Caco-2 (cell line): ENCODE data around the gene NFKBIZ. TPM values are rescaled to one million over a fixed set of nuclear protein-coding genes. Genes with fewer than 3 reads are reported as not detected.

ENCODE experiments used
- BruUV-seq: library from RNA; stranded (reverse); fragments of 400-500 nt; replicated peaks from 2 replicates; lab custom pipeline; 2021; lab: Mats Ljungman, UMichigan
- CTCF ChIA-PET: fragments of 300-600 bp; sonication (Branson Sonifier 250); formaldehyde crosslinking; loops from one replicate; lab custom pipeline; 2022; ENCODE audit warnings: antibody characterized with exemption; lab: Charles Lee
- POLR2A ChIA-PET: fragments of 300-600 bp; sonication (Branson Sonifier 250); formaldehyde crosslinking; loops from one replicate; lab custom pipeline; 2022; ENCODE audit warnings: antibody characterized with exemption; lab: Charles Lee
- DNase-seq, 2 experiments: peaks; one replicate each; pipeline versions ENCODE4 v3.0.0 to v3.0.0-alpha.2; 2020 to 2022
- H3K27me3 ChIP-seq: replicated peaks from 2 replicates; pipeline ENCODE4 v1.6.0; 2011; ENCODE audit warnings: low read length; ENCODE audit not compliant: control insufficient read depth, insufficient read depth
- H3K36me3 ChIP-seq: 2 replicates; pipeline ENCODE4 v1.5.1; 2011; ENCODE audit warnings: low read length; ENCODE audit not compliant: control insufficient read depth, insufficient read depth
- H3K4me1 ChIP-seq: fragments of 250-450 bp; sonication (Bioruptor Pico); 2 replicates; pipeline ENCODE4 v1.5.1; 2020; ENCODE audit warnings: mild to moderate bottlenecking
- H3K4me3 ChIP-seq: 2 replicates; pipeline ENCODE4 v1.5.1; 2011; ENCODE audit warnings: low read depth, mild to moderate bottlenecking, control low read depth, low read length
- H3K9me3 ChIP-seq: fragments of 250-450 bp; sonication (Bioruptor Pico); 2 replicates; pipeline ENCODE4 v1.5.1; 2020; ENCODE audit warnings: mild to moderate bottlenecking, moderate library complexity
- H3K27ac Mint-ChIP-seq: one replicate; pipeline ENCODE4 v1.8.0; 2022; ENCODE audit warnings: mixed read lengths; ENCODE audit not compliant: unreplicated experiment
- H3K27me3 Mint-ChIP-seq: one replicate; pipeline ENCODE4 v1.8.0; 2022; ENCODE audit warnings: mixed read lengths; ENCODE audit not compliant: insufficient read depth, unreplicated experiment
- H3K36me3 Mint-ChIP-seq: one replicate; pipeline ENCODE4 v1.8.0; 2022; ENCODE audit warnings: mild to moderate bottlenecking, mixed read lengths; ENCODE audit not compliant: insufficient read depth, unreplicated experiment
- H3K4me1 Mint-ChIP-seq: one replicate; pipeline ENCODE4 v1.8.0; 2022; ENCODE audit warnings: low read depth, mixed read lengths; ENCODE audit not compliant: unreplicated experiment
- H3K4me3 Mint-ChIP-seq: one replicate; pipeline ENCODE4 v1.8.0; 2022; ENCODE audit warnings: mild to moderate bottlenecking, moderate library complexity, mixed read lengths; ENCODE audit not compliant: unreplicated experiment
- H3K9me3 Mint-ChIP-seq: one replicate; pipeline ENCODE4 v1.8.0; 2022; ENCODE audit warnings: mixed read lengths; ENCODE audit not compliant: unreplicated experiment
- CTCF ChIP-seq, 2 experiments: fragments of 200-600 bp in 1 of 2; IDR thresholded peaks; 1 replicate in 1 of 2; 2 replicates in 1 of 2; pipeline versions ENCODE4 v1.5.1 to v1.8.0; 2011 to 2022; ENCODE audit warnings: antibody characterized with exemption in 1 of 2, control low read depth in 1 of 2, inconsistent platforms in 1 of 2, low read depth in 1 of 2, low read length in 1 of 2, mild to moderate bottlenecking in 1 of 2, moderate library complexity in 1 of 2; ENCODE audit not compliant: insufficient read depth in 1 of 2, severe bottlenecking in 1 of 2, unreplicated experiment in 1 of 2
- intact Hi-C: fragments of 100-400 bp; cut with micrococcal nuclease; formaldehyde crosslinking; loops from one replicate; pipeline ENCODE4 v1.10.0; 2022; ENCODE audit not compliant: unreplicated experiment
- total RNA-seq: library from RNA; stranded (reverse); gene quantifications from 2 replicates; pipeline ENCODE4 v1.2.3, GENCODE V29; 2022

Gene NFKBIZ
- total RNA-seq, 1 experiment from 2014 or later = 20.2 TPM

GRCh38 chr3:101890716-101891115 lies 41.4 kb downstream of the NFKBIZ start:
- no peak overlapping the region for H3K4me3 ChIP-seq
- Mint-ChIP-seq H3K4me3 (no peak overlapping the region), H3K36me3 (no peaks in the 10 kb centered on the region), H3K4me1 (peaks cover 7% of the 10 kb centered on the region), H3K9me3 (no peaks in the 10 kb centered on the region), H3K27me3 (no peaks in the 10 kb centered on the region), H3K27ac (no peak overlapping the region)
- no peaks in the 10 kb centered on the region for H3K36me3 ChIP-seq
- TF ChIP-seq CTCF (IDR thresholded peaks at IDR 0.05; ENCODE audit: insufficient read depth in 1 of 2, low read depth in 1 of 2, low read length in 1 of 2, severe bottlenecking in 1 of 2, unreplicated experiment in 1 of 2) = no peak
- BruUV-seq = no TSS peak
- no peak for DNase-seq
- H3K9me3 ChIP-seq = no peaks in the 10 kb centered on the region
- CTCF ChIA-PET = interaction anchor here (0.7 kb wide), 1 partner anchor 126 kb away, joined by 3 read pairs; no protein-coding TSS in a partner anchor
- no peaks in the 10 kb centered on the region for H3K27me3 ChIP-seq
- intact Hi-C loops = no loop called here
- H3K4me1 ChIP-seq = no peaks in the 10 kb centered on the region
- POLR2A ChIA-PET = no interaction called here

DNA sequence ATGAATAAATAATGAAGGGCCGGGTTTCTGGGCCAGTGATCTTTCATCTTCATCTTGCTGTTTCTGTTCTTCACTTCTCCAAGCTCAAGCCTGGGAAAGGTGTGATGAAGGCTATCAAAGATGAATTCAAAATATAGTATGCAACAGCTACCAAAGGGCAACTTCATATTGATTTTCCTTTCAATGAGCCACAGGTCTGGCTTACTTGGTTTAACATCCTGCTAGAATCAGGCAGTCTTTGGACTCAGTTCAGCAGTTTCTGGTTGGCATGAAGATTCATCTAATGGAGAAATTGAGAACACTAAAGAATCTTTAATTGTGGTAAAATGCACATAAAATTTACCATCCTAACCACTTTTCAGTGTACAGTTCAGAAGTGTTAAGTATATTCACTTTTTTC lies 43.3 kb downstream of the NFKBIZ start:
- Mint-ChIP-seq H3K4me1 (peaks cover 7% of the 10 kb centered on the region), H3K27me3 (no peaks in the 10 kb centered on the region), H3K36me3 (no peaks in the 10 kb centered on the region), H3K4me3 (no peak overlapping the region), H3K27ac (no peak overlapping the region), H3K9me3 (no peaks in the 10 kb centered on the region)
- no peaks in the 10 kb centered on the region for H3K4me1 ChIP-seq
- no peak overlapping the region for H3K4me3 ChIP-seq
- H3K27me3 ChIP-seq = no peaks in the 10 kb centered on the region
- ChIA-PET POLR2A (no interaction called here), CTCF (no interaction called here)
- H3K36me3 ChIP-seq = no peaks in the 10 kb centered on the region
- intact Hi-C loops = no loop called here
- no TSS peak for BruUV-seq
- no peak for DNase-seq
- no peak for TF ChIP-seq CTCF (IDR thresholded peaks at IDR 0.05; ENCODE audit: insufficient read depth in 1 of 2, low read depth in 1 of 2, low read length in 1 of 2, severe bottlenecking in 1 of 2, unreplicated experiment in 1 of 2)
- H3K9me3 ChIP-seq = no peaks in the 10 kb centered on the region

DNA sequence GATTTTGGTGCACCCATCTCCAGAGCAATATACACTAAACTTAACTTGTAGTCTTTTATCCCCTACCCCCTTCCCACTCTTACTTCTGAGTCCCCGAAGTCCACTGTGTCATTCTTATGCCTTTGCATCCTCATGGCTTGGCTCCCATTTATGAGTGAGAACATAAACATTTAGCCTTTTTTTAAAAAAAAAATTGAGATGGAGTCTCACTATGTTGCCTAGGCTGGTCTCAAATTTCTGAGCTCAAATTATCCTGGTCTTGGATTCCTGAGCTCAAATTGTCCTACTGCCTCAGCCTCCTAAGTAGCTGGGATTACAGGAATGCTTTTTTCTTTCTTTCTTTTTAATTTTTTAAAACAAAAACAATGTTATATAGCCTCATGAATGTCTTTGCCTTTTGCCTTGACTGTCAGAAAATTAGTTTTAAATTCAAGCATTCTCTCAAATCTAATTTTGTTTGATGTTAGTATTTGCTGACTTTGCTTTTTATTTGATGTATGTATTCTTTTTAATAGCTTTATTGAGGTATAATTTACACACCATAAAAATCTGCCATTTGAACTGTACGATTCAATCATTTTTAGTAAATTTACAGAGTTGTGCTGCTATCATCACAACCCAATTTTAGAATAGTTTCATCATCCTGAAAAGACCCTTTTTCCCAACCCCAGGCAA lies 46.9 kb downstream of the NFKBIZ start:
- no peak overlapping the region for H3K27ac Mint-ChIP-seq
- Histone ChIP-seq H3K27me3 (no peaks in the 10 kb centered on the region), H3K9me3 (no peaks in the 10 kb centered on the region), H3K4me3 (no peak overlapping the region), H3K36me3 (no peaks in the 10 kb centered on the region), H3K4me1 (no peaks in the 10 kb centered on the region)
- H3K4me1 Mint-ChIP-seq = no peaks in the 10 kb centered on the region
- no peak overlapping the region for H3K4me3 Mint-ChIP-seq
- DNase-seq = no peak
- H3K27me3 Mint-ChIP-seq = no peaks in the 10 kb centered on the region
- intact Hi-C loops = no loop called here
- POLR2A ChIA-PET = no interaction called here
- CTCF ChIA-PET = no interaction called here
- no TSS peak for BruUV-seq
- H3K9me3 Mint-ChIP-seq = no peaks in the 10 kb centered on the region
- no peaks in the 10 kb centered on the region for H3K36me3 Mint-ChIP-seq
- TF ChIP-seq CTCF (IDR thresholded peaks at IDR 0.05; ENCODE audit: insufficient read depth in 1 of 2, low read depth in 1 of 2, low read length in 1 of 2, severe bottlenecking in 1 of 2, unreplicated experiment in 1 of 2) = no peak
